SU-DHL-6 (cell line): ENCODE measurements around the gene GLUD1.
"Not testable (repeated sequence)": the region's sequence is repeated elsewhere in the genome, so short reads cannot be mapped to it uniquely, and the experiment has no call there.

Source experiments
- H2AFZ ChIP-seq: fragments of 200-600 bp; sonication (generic); 2 replicates; pipeline ENCODE4 v1.6.1; 2014; ENCODE audit warnings: low read depth, mild to moderate bottlenecking, moderate library complexity, mixed read lengths, antibody characterized with exemption, low read length; ENCODE audit not compliant: severe bottlenecking
- H3F3A ChIP-seq: fragments of 200-600 bp; shearing (Covaris generic); 2 replicates; pipeline ENCODE4 v1.6.0; 2016; ENCODE audit warnings: antibody characterized with exemption, mild to moderate bottlenecking; ENCODE audit not compliant: insufficient read depth
- H3K27ac ChIP-seq: fragments of 200-600 bp; sonication (generic); 2 replicates; pipeline ENCODE4 v1.5.1; 2016; ENCODE audit warnings: low read depth, mild to moderate bottlenecking, low read length, moderate library complexity, mixed read lengths
- H3K27me3 ChIP-seq: fragments of 200-600 bp; sonication (generic), shearing (Covaris generic); 2 replicates; pipeline ENCODE4 v1.6.0; 2014; ENCODE audit warnings: mild to moderate bottlenecking, low read length
- H3K36me3 ChIP-seq: fragments of 200-600 bp; sonication (generic); 2 replicates; pipeline ENCODE4 v1.6.1; 2014; ENCODE audit warnings: mild to moderate bottlenecking, low read length, mixed read lengths
- H3K4me2 ChIP-seq: fragments of 300-600, 200-600 bp; shearing (Covaris generic), sonication (generic); 2 replicates; pipeline ENCODE4 v1.6.0; 2014; ENCODE audit warnings: low read length, low read depth, mild to moderate bottlenecking; ENCODE audit not compliant: poor library complexity, severe bottlenecking
- H3K4me3 ChIP-seq: fragments of 200-600 bp; sonication (generic); 2 replicates; pipeline ENCODE4 v1.5.1; 2014; ENCODE audit warnings: antibody characterized with exemption, low read length, mild to moderate bottlenecking, mixed read lengths; ENCODE audit not compliant: insufficient read depth, poor library complexity, severe bottlenecking
- H3K79me2 ChIP-seq: fragments of 200-600 bp; sonication (generic); 2 replicates; pipeline ENCODE4 v1.6.1; 2014; ENCODE audit warnings: mild to moderate bottlenecking, low read length, moderate library complexity; ENCODE audit not compliant: insufficient read depth
- H3K9ac ChIP-seq: fragments of 200-600 bp; sonication (generic); 2 replicates; pipeline ENCODE4 v1.7.0; 2014; ENCODE audit warnings: mild to moderate bottlenecking, low read length
- H3K9me2 ChIP-seq: fragments of 200-600 bp; sonication (generic); replicated peaks from 2 replicates; pipeline ENCODE4 v1.6.1; 2014; ENCODE audit warnings: low read length; ENCODE audit not compliant: insufficient read depth
- H3K9me3 ChIP-seq: fragments of 200-600 bp; sonication (generic); 2 replicates; pipeline ENCODE4 v1.6.1; 2014; ENCODE audit warnings: low read length, mixed read lengths; ENCODE audit not compliant: insufficient read depth
- H4K20me1 ChIP-seq: fragments of 200-600 bp; sonication (generic); 2 replicates; pipeline ENCODE4 v1.6.1; 2014; ENCODE audit warnings: low read depth, mild to moderate bottlenecking, antibody characterized with exemption, low read length, moderate library complexity, mixed read lengths
- CTCF ChIP-seq: fragments of 200-600 bp; sonication (generic); IDR thresholded peaks from one replicate; pipeline ENCODE4 v1.5.1; 2017; ENCODE audit warnings: antibody characterized with exemption, mild to moderate bottlenecking, low read length, moderate library complexity; ENCODE audit not compliant: insufficient read depth, poor library complexity, severe bottlenecking
- EZH2phosphoT487 ChIP-seq: fragments of 200-600 bp; sonication (generic), shearing (Covaris generic); conservative IDR thresholded peaks from 2 replicates; pipeline ENCODE4 v1.6.1; 2018; ENCODE audit warnings: mild to moderate bottlenecking, antibody characterized with exemption, low read length, moderate library complexity, mixed read lengths

The GLUD1 gene

GRCh38 chr10:87053111-87053510 is 41.5 kb downstream of the GLUD1 start:
- Histone ChIP-seq H3K4me2 (no peak overlapping the region), H3K36me3 (peaks cover 13% of the 10 kb centered on the region; the same call in 1 of the 2 replicates), H3K79me2 (no peaks in the 10 kb centered on the region), H3K9me2 (no peaks in the 10 kb centered on the region), H3F3A (no peaks in the 10 kb centered on the region), H3K4me3 (no peak overlapping the region), H3K9me3 (no peaks in the 10 kb centered on the region), H4K20me1 (no peaks in the 10 kb centered on the region), H3K27ac (no peak overlapping the region), H3K9ac (no peak overlapping the region), H3K27me3 (no peaks in the 10 kb centered on the region), H2AFZ (no peak overlapping the region)
- no peak for TF ChIP-seq EZH2phosphoT487
- TF ChIP-seq CTCF, result no peak

- no peak for TF ChIP-seq CTCF
- H3K9me2 ChIP-seq, result no peaks in the 10 kb centered on the region
- no peaks in the 10 kb centered on the region for H3K9me3 ChIP-seq
- no peaks in the 10 kb centered on the region for H3K79me2 ChIP-seq
- no peak overlapping the region for H3K9ac ChIP-seq
- no peak overlapping the region for H3K27ac ChIP-seq
- H3K4me3 ChIP-seq, result no peak overlapping the region
- H3K27me3 ChIP-seq, result no peaks in the 10 kb centered on the region
- no peak overlapping the region for H2AFZ ChIP-seq
- H4K20me1 ChIP-seq, result no peaks in the 10 kb centered on the region
- no peak overlapping the region for H3K4me2 ChIP-seq
- 0 out of 2 replicates have a peak, but pooled peaks cover 6% of the 10 kb centered on the region for H3K36me3 ChIP-seq
- no peaks in the 10 kb centered on the region for H3F3A ChIP-seq
These were observed 49.2 kb downstream of the GLUD1 start for GRCh38 chr10:87045434-87045938.

- H3K27me3 ChIP-seq, H3K27ac ChIP-seq, H3K4me3 ChIP-seq, H3F3A ChIP-seq, H3K9ac ChIP-seq, H4K20me1 ChIP-seq, H3K79me2 ChIP-seq, H3K4me2 ChIP-seq, H3K9me2 ChIP-seq, H2AFZ ChIP-seq, H3K36me3 ChIP-seq, H3K9me3 ChIP-seq: not testable (repeated sequence)
These were observed 51.1 kb downstream of the GLUD1 start for GRCh38 chr10:87043579-87043978.

GRCh38 chr10:87038786-87039185 is 55.9 kb downstream of the GLUD1 start:
- Histone ChIP-seq H3K4me3 (no peak overlapping the region), H3F3A (no peaks in the 10 kb centered on the region), H3K9me2 (no peaks in the 10 kb centered on the region), H4K20me1 (no peaks in the 10 kb centered on the region), H3K27ac (no peak overlapping the region), H2AFZ (no peak overlapping the region), H3K27me3 (no peaks in the 10 kb centered on the region), H3K9ac (no peak overlapping the region), H3K36me3 (no peaks in the 10 kb centered on the region), H3K4me2 (no peak overlapping the region), H3K79me2 (no peaks in the 10 kb centered on the region), H3K9me3 (no peaks in the 10 kb centered on the region)
- TF ChIP-seq CTCF (no peak), EZH2phosphoT487 (no peak)
